Putamen (tissue), 1 donor: ENCODE measurements around the gene RAB11FIP3.

ENCODE experiments used
- DNase-seq: peaks from one replicate; pipeline ENCODE4 v3.0.0-alpha.2; 2016; ENCODE audit warnings: low spot score

RAB11FIP3 gene

DNA sequence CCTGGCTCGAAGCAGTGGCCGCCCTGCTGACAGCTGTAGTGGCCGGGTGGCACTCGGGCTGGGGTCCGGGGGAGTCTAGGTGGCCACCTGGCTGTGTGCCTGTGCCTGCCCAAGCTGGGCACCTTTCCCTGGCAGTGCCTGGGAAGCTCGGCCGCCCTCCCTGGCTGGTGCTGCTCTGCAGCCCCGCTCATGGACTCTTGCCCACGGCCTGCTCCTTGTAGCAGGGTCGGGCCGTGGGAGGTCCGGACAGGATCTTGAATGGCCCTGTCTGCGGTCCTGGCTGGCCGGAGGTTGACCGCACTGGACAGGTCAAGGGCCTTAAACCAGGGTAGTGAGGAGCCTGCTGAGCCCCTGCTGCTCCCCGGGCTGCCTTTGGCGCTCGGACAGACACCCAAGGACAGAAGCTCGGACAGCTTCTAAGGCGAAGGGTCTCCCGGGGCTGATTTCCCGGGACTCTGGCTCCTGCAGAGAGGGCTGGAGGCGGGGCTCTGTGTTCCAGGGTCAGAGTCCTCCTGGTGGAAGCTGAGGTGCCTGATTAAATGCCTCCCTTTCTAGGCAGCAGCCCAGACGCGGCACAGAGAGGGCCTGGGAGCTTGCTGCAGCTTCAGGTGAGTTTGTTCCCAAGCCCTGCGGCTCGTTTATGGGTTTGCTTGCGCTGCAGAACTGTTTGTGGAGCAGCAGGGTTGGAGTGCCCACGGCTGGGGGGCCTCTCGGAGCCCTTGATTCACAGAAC, 108.1 kb downstream of the RAB11FIP3 start:
- DNase-seq = no peak

DNA sequence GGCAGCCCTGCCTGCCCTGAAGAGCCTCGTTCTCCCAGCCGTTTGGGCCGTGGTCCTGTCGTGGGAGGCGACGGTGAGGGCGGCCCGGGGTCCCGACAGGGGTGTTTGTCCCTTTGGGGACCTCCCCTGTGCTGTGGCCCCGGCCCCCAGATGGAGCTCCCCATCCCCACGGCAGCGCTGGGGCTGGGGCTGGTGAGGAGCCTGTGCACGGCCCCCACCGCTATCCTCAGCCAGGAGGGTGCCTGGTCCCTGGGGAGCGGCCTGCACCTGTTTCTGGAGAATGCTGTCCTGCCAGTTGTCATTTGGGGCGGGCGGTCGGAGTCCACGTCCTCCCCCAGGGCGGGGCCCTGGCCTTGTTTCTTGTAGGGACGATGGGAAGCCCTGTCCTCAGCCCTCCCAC, 108.7 kb downstream of the RAB11FIP3 start:
- no peak for DNase-seq

DNA sequence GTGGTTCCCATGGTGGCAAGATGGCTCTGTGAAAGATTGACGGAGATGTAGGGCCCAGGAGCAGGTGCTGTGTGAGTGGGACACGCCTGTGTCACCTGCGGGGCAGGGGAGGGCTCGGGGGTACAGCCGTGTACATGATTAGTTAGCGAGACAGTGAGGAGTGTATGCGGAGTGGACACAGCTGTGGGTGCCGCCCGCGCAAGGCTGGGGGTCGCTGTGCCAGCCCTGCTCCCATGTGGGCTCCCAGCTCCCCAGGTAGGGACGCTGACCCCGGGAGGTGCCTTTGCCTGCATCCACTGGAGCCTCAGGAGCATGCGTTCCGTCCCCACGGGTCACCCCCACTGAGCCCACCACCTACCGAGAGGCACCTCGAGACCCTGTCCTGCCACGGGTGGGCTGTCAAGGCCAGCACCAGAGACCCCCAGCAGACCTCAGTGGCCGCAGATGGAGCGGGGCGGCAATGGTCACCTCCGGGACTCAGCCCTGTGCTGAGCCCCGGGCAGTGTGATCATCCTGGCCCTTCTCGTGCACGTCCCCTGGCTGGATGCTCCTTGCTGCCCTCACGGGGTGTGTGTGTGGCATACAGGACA, 109.5 kb downstream of the RAB11FIP3 start:
- no peak for DNase-seq

DNA sequence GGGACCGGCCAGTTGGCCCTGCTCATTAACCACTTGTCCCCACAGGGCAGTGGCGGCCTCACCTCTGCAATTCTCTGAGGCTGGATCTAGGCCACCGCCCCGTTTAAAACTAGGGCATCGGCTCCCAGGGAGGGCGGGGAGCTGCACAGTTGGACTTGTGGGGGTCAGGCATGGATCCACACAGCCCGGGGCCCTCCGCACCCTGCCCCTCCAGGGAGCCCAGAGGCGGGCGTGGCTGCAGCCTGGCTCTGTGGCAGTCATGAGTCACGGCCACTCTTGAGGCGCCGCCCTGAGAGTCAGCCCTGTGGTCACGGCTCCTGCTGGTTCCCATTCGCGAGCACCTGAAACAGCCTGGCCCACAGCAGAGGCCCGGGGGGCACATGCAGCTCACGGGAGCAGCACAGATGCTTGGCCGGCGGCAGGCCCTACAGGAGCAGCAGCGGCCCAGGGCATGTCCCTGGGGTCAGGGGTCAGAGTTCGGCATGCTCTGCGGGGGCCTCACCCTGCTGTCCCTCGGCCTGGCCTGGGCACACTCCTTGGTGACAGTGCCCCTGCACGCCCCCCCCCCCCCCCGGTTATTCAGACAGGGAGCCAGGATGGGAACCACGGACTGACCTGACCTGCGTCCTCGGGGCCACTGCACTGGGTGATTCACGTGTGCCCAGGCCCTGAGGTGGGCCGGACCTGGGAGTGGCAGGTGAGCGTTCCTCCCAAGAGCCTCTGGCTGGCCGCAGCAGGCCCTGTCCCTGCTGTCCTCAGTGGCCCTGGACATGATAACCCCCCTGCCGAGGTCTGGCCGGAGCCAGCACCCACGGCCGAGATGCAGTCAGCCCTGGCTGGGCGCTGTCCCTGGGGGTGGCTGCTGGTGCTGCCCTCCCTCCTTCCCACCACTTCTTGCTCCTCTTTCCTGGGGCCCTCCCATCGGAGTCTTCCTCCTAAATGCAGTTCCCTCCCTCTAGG, 110.3 kb downstream of the RAB11FIP3 start:
- DNase-seq = no peak

DNA sequence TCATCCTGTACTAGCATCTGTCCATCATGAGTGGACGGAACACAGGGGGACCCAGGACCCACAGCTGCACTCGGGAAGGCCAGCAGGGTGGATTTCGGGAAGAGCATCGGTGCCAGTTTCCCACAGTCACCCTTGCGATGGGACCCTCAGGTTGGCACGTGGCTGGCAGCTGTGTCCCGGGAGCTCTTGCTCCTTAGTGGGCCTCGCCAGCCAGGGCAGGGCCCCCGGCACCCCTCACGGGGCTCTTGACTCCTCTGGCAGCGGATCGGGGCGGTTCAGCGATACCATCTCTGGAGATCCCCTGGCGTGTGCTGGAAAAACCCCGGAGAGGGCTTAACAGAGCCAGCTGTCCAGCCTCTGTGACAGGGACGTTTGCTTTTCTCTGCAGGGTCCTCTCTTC, 111.3 kb downstream of the RAB11FIP3 start:
- no peak for DNase-seq

DNA sequence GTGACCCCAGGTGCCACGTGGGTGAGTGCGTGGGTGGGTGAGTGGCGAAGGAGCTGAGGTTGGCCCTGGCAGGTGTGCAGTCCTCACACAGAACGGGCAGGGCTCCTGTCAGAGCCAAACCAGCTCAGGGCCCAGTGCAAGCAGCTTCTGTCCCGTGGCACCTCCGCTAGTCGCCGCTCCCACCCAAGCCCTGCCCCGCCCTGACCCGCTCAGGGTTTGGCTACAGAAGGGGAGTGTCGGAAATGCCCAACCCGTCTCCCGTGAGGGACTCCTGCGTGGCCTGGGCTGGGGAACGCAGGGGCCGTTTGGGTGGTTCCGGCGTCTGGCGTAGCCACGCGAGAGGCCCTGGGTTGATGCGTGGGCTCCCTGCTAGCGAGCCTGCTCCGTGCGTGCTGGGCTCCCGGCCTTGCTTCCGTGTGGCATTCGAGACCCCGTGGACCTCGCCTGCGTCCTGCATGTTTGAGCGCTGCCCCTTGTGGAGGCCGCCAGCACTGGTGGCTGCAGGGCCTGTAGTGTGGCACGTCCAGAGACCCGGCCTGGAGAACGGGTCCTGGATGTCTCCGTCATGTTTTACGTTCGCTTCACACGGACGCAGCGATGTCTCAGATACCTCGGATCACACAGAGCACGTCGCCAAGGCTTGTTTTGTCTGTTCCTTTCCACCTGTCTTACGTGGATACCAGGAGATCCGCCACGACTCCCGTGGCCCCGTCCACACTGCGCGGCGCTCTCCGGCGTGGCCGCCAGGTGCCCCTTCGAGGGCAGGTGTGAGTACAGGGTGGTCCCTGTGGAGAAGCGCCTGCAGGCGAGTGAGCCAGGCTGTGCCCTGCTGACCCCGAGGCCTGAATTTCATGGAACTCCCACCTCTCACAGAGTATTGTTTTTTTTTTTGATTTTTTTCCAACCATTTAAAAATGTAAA, 112.2 kb downstream of the RAB11FIP3 start:
- no peak for DNase-seq

DNA sequence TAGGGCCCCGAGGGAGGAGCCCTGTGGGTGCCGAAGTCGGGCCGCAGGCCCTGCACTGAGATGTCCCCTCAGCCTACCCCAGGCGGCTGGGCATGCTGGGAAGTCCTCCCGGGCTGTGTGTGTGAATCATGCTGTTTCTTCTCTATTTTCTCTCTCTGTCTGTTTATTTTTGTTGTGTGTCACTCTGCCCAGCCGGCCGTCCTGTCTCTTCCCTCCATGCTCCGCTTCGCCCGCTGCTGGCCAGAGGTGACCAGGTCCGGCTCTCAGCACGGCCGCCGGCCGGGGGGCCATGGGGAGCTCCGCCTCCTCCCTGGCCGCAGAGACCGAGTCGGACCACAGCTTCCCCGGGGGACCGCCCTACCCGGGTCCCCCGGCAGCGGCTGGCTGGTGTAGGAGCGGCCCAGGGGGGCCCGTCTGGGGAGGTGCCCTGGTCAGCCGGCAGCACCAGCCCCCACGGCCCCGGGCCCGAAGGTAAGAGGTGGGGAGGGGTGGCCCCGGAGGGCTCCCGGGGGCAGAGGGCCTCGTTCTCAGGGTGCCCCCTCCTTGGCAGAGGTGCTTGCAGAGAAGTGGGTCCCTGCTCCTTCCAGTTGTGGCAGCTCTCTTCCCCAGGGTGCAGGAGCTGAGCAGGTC, 114.6 kb downstream of the RAB11FIP3 start:
- no peak for DNase-seq

DNA sequence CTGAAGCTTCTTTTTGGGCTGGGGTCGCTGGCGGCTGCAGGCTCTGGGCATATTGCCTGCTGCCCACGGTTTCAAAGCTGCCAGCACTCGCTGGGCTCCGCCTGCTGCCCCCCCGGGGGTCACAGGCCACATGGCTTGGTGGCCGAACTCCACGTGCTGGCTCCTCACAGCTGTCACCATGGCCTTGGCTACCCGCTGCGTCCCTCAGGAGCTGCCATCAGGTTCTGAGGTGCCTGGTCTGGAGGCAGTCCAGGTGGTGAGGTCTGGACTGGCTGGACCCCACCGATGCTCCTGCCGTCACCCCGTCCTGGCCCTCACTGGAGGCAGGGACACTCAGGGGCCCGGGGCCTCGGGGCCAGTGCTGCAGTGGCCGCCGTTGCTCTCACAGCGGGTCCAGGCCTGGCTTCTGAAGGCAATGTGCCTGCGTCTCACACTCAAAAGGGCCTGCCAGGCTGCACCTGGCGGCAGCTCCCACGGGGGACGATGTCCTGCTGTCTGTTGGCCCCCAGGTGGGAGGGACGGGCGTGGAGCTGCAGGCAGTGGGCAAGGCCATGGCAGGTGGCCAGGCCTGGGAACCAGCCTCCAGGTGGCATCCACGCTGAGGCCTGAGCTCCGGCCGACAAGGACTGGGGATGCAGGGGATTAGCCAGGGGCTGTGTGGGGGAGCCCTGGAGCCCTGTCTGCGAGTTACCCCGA, 115.3 kb downstream of the RAB11FIP3 start:
- DNase-seq = no peak

DNA sequence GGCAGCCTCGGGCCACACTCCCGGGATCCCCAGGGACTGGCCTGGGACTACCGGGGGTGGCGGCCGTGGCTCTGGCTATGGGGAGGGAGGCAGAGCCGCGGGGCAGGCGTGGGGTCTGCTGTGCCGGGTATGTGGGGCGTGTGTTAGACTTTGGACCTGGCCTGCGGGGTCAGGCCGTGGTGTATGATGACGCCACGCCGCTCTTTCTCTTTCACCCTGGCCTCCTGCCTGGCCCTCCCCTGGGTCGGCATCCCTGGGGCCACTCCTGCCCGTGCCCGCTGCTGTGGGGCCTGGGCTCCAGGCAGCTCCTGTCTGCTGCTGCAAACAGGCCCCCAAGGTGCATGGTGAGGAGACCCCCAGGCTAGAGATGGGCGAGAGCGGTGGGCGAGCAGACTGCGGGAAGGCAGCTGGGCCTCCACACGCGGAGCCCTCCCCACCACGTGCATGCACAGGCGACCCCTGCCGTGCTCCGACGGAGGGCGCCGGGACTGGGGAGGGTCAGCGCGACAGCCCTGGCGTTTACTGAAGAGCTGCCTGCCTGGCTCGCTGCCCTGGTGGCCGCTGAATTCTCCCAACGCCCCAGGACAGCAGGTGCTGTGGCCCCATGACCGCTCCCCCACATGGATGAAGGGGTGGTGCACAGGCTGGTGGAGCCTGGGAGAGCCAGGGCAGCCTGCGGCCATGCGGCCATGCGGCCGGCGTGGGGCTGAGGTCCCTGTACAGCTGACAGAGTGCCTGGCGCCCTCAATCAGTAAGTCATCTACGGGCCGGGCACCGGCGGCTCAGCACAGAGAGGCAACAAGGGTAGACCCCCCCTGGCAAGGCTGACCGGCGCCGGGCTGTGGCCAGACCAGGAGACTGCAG, 118.1 kb downstream of the RAB11FIP3 start:
- DNase-seq = no peak

DNA sequence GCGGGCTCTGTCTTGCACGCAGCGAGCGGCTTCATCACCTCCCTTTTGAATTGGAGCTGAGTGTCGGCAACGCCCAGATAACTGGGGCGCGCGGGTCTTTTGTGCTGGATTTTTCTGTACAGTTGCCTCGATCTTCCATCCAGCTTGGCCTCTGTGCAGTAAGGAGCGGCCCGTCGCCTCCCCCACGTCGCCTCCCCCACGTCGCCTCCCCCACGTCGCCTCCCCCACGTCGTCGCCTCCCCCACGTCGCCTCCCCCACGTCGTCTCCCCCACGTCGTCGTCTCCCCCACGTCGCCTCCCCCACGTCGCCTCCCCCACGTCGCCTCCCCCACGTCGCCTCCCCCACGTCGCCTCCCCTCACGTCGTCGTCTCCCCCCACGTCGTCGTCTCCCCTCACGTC, 119.1 kb downstream of the RAB11FIP3 start:
- no peak for DNase-seq

DNA sequence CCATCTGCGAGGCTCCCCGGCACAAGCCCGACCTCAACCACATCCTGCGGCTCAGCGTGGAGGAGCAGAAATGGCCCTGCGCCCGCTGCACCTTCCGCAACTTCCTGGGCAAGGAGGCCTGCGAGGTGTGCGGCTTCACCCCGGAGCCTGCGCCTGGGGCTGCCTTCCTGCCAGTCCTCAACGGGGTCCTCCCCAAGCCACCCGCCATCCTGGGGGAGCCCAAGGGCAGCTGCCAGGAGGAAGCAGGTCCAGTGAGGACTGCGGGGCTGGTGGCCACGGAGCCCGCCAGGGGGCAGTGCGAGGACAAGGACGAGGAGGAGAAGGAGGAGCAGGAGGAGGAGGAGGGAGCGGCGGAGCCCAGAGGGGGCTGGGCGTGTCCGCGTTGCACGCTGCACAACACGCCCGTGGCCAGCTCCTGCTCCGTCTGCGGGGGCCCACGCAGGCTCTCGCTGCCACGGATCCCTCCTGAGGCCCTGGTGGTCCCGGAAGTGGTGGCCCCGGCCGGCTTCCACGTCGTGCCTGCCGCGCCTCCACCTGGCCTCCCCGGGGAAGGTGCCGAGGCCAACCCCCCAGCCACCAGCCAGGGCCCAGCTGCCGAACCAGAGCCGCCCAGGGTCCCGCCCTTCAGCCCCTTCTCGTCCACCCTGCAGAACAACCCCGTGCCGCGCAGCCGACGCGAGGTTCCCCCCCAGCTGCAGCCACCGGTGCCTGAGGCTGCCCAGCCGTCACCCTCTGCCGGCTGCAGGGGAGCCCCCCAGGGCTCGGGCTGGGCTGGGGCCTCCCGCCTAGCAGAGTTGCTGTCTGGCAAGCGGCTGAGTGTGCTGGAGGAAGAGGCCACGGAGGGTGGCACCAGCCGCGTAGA, 121.7 kb downstream of the RAB11FIP3 start:
- no peak for DNase-seq

DNA sequence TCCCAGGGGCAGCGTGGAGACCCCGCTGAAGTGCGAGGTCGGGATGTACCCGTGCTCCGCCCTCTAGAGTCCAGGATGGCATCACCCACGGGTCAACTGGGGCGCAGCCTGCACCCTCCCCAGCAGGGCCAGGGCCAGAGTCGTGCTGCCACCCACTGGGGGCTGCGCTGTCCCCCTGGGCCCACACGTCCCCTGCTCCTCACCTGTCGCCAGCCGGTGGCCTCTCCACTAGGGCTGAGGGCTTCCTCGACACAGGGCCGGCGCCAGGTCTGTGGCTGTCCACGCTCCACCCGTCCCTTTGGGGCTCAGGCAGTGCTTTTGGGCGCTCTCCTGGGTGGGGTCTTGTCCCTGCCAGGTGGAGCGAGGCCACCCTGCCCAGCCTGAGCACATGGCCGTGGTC, 123.1 kb downstream of the RAB11FIP3 start:
- no peak for DNase-seq

DNA sequence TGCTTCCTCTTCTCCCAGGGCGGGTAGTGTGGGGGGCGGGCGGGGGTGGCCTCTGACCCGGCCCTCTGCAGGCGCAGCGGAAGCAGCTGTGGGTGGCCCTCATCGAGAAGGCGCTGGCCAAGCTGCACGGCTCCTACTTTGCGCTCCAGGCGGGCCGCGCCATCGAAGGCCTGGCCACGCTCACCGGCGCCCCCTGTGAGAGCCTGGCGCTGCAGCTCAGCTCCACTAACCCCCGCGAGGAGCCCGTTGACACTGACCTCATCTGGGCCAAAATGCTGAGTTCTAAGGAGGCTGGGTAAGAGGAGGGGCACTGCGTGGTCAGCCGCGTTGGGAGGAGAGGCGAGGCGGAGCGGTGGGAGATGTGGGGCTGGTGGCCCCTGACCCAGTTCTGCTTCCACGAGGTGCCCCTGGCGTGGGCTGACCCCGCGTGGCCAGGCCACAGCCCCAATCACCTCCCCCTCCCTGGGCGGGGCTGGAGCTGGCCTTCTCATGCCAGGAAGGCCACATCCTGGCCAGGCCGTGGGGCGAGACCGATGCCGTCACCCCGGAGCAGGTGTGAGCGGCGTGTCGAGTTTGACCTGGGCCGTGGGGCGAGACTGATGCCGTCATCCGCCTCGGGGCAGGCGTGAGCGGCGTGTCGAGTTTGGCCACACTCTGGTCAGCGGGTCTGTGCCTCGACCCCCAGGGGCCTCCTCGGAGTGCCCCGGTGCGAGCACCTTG, 124.3 kb downstream of the RAB11FIP3 start:
- no peak for DNase-seq

DNA sequence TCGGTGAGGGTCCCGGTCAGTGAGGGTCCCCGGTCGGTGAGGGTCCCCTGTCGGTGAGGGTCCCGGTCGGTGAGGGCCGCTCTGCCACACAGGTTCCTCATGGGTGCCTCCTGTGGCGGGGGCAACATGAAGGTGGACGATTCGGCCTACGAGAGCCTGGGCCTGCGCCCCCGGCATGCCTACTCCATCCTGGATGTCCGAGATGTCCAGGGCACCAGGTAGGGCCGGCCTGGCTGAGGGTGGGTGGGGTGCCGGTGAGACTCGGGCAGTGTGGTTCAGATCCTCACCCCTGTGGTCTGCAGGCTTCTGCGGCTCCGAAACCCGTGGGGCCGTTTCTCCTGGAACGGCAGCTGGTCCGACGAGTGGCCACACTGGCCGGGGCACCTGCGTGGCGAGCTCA, 125.8 kb downstream of the RAB11FIP3 start:
- DNase-seq = no peak

DNA sequence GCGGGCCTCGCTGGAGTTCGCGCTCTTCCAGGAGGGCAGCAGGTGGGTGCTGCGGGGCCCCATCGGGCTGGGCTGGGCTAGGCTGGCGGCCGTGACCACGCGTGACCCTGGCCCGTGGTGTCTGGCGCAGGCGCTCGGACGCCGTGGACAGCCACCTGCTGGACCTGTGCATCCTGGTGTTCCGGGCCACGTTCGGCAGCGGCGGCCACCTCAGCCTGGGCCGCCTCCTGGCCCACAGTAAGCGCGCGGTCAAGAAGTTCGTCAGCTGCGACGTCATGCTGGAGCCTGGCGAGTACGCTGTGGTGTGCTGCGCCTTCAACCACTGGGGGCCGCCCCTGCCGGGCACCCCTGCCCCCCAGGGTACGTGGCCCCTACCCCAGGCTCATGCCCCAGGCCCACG, 126.7 kb downstream of the RAB11FIP3 start:
- DNase-seq = no peak

DNA sequence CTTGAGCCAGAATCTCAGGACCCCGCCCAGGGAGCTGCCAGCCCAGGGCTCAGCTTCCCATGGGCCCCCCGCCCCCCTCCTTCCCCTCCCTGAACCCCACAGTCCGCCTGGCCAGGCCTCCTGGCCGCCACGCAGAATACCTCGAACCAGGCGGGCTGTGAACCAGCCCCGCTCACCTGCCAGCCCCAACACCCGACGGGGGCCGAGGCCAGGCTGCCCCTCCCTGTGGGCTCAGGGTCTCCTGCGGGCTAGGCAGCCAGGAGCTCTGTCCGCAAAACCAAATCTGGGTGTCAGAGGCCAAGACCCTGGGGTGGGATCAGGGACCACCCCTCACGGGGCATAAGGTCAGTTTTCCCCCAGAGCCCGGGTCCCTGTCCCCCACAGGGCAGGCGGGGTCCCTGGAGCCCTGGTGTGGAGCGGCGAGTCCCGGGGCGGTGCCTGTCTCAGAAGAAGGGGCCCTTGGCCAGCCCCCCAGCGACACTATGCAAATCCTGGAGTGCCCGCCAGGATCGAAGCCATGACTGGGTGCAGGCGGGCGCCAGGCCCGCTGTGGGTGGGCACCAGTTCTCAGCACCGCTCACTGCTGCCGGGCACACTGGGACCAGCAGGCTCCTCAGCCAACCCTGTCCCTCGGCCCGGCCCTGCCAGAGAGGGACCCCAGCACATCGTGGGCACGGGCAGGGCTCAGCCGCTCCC, 128.3 kb downstream of the RAB11FIP3 start:
- DNase-seq = no peak

DNA sequence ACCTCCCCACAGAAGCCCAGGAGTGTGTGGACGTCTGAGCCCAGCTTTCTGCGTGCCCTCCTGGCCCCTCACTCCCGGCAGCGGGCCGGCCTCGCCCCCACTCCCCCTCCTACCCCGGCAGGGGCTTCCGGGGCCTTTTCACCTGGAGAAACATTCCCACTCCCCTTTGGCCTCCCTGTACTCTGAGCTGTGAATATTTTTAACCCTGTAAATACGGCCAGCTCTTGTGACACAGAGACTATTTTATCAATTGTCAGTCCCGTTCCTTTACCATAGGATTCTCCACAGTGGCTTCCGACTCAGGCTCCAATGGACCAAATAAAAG, 128.8 kb downstream of the RAB11FIP3 start:
- DNase-seq = no peak
